Nucleus accumbens (tissue), 56 donors: ENCODE measurements around the gene SH3BP5L.
"Not testable (repeated sequence)": the region's sequence is repeated elsewhere in the genome, so short reads cannot be mapped to it uniquely, and the experiment has no call there.

Experiments
- DNase-seq, 56 donors: peaks; one replicate each; lab custom pipeline; 2025; lab: John Stamatoyannopoulos, UW

SH3BP5L gene

GRCh38 chr1:248837045-248837780, 11.5 kb upstream of the SH3BP5L start:
- no peak for DNase-seq

- DNase-seq = no peak
These were observed 8.7 kb upstream of the SH3BP5L start for GRCh38 chr1:248834343-248834940.

GRCh38 chr1:248831842-248832241, 6.1 kb upstream of the SH3BP5L start:
- DNase-seq = no peak

- not testable (repeated sequence) for DNase-seq
These were observed 5.0 kb upstream of the SH3BP5L start for GRCh38 chr1:248830718-248831017.

- no peak for DNase-seq
These were observed 3.1 kb upstream of the SH3BP5L start for GRCh38 chr1:248828845-248829244.

GRCh38 chr1:248825573-248825908, 174 bp downstream of the SH3BP5L start:
- no peak for DNase-seq

- no peak for DNase-seq
These were observed 579 bp downstream of the SH3BP5L start for GRCh38 chr1:248825136-248825535.

- DNase-seq = no peak
These were observed 1.0 kb downstream of the SH3BP5L start for GRCh38 chr1:248824701-248825100.

- DNase-seq = no peak
These were observed 1.4 kb downstream of the SH3BP5L start for GRCh38 chr1:248824301-248824700.

- DNase-seq = no peak
These were observed 2.2 kb downstream of the SH3BP5L start for GRCh38 chr1:248823517-248824001.

- no peak for DNase-seq
These were observed 3.3 kb downstream of the SH3BP5L start for GRCh38 chr1:248822148-248823032.

GRCh38 chr1:248821641-248822040, 4.1 kb downstream of the SH3BP5L start:
- DNase-seq = no peak

GRCh38 chr1:248821101-248821500, 4.6 kb downstream of the SH3BP5L start:
- no peak for DNase-seq

- DNase-seq = no peak
These were observed 5.6 kb downstream of the SH3BP5L start for GRCh38 chr1:248820041-248820585.

GRCh38 chr1:248818505-248819374, 7.0 kb downstream of the SH3BP5L start:
- no peak for DNase-seq

GRCh38 chr1:248817065-248817464, 8.7 kb downstream of the SH3BP5L start:
- DNase-seq = no peak

GRCh38 chr1:248816042-248816851, 9.5 kb downstream of the SH3BP5L start:
- no peak for DNase-seq

GRCh38 chr1:248815407-248816034, 10.2 kb downstream of the SH3BP5L start:
- DNase-seq = no peak

GRCh38 chr1:248814351-248814750, 11.4 kb downstream of the SH3BP5L start:
- DNase-seq = no peak
